Tibial nerve (tissue), 3 donors: ENCODE data around the gene ZBTB7C.

Experiments
- EP300 ChIP-seq, 2 donors: sonication (generic); formaldehyde crosslinking; IDR thresholded peaks; one replicate each; pipeline ENCODE4 v1.6.1; 2017; ENCODE audit warnings: antibody characterized with exemption in 2 of 2, mild to moderate bottlenecking in 1 of 2
- POLR2A ChIP-seq, 2 donors: fragments of 450-650 bp; IDR thresholded peaks; one replicate each; pipeline ENCODE4 v1.6.1; 2017; ENCODE audit warnings: antibody characterized with exemption in 2 of 2, mild to moderate bottlenecking in 2 of 2, moderate library complexity in 2 of 2

- TF ChIP-seq EP300 (IDR thresholded peaks at IDR 0.05) (no peak), POLR2A (IDR thresholded peaks at IDR 0.05) (no peak)
These were observed 202.3 kb downstream of the ZBTB7C start for GRCh38 chr18:48206887-48207286.
